WTC11 (cell line): ENCODE data around the gene FFAR1.

Experiments used
- CREB1 ChIP-seq: sonication (generic); formaldehyde crosslinking; IDR thresholded peaks from 2 replicates; pipeline ENCODE4 v1.8.0; 2023; ENCODE audit warnings: mild to moderate bottlenecking, missing genetic modification reagents
- ESRRA ChIP-seq: sonication (generic); formaldehyde crosslinking; IDR thresholded peaks from 2 replicates; pipeline ENCODE4 v1.8.1; 2022; ENCODE audit warnings: mild to moderate bottlenecking, missing genetic modification reagents, borderline replicate concordance
- KAT7 ChIP-seq: sonication (generic); formaldehyde crosslinking; IDR thresholded peaks from 2 replicates; pipeline ENCODE4 v1.8.1; 2023; ENCODE audit warnings: missing genetic modification reagents, mild to moderate bottlenecking, borderline replicate concordance
- NFYB ChIP-seq: sonication (generic); formaldehyde crosslinking; conservative IDR thresholded peaks from 2 replicates; pipeline ENCODE4 v1.8.0; 2022; ENCODE audit warnings: low read depth, missing genetic modification reagents
- SMAD3 ChIP-seq: sonication (generic); formaldehyde crosslinking; IDR thresholded peaks from 2 replicates; pipeline ENCODE4 v1.8.0; 2022; ENCODE audit warnings: missing genetic modification reagents, mild to moderate bottlenecking, borderline replicate concordance
- TEAD1 ChIP-seq: sonication (generic); formaldehyde crosslinking; IDR thresholded peaks from 2 replicates; pipeline ENCODE4 v1.8.0; 2022; ENCODE audit warnings: mild to moderate bottlenecking, missing genetic modification reagents
- ZNF138 ChIP-seq: sonication (generic); formaldehyde crosslinking; conservative IDR thresholded peaks from 2 replicates; pipeline ENCODE4 v1.8.1; 2022; ENCODE audit warnings: mild to moderate bottlenecking, moderate library complexity, missing genetic modification reagents
- TF ChIP-seq, protein P1 (sequence below): sonication (generic); formaldehyde crosslinking; conservative IDR thresholded peaks from 2 replicates; pipeline ENCODE4 v1.8.1; 2022; ENCODE audit warnings: mild to moderate bottlenecking, missing genetic modification reagents
- TF ChIP-seq, protein P2 (sequence below): fragments of 200-600 bp; IDR thresholded peaks from 2 replicates; pipeline ENCODE4 v1.8.0; 2022; ENCODE audit warnings: antibody characterized with exemption
- TF ChIP-seq, protein P3 (sequence below): sonication (generic); formaldehyde crosslinking; IDR thresholded peaks from 2 replicates; pipeline ENCODE4 v1.8.0; 2022; ENCODE audit warnings: missing genetic modification reagents
- TF ChIP-seq, protein P4 (sequence below): sonication (generic); formaldehyde crosslinking; IDR thresholded peaks from 2 replicates; pipeline ENCODE4 v1.8.0; 2022; ENCODE audit warnings: mild to moderate bottlenecking, missing genetic modification reagents
- TF ChIP-seq, protein P5 (sequence below): fragments of 250-450 bp; sonication (Bioruptor Pico); IDR thresholded peaks from 2 replicates; pipeline ENCODE4 v2.1.2; 2022; ENCODE audit warnings: mild to moderate bottlenecking, moderate library complexity
- TF ChIP-seq, protein P6 (sequence below): sonication (generic); formaldehyde crosslinking; IDR thresholded peaks from 2 replicates; pipeline ENCODE4 v1.8.0; 2022; ENCODE audit warnings: mild to moderate bottlenecking, missing genetic modification reagents

DNA sequence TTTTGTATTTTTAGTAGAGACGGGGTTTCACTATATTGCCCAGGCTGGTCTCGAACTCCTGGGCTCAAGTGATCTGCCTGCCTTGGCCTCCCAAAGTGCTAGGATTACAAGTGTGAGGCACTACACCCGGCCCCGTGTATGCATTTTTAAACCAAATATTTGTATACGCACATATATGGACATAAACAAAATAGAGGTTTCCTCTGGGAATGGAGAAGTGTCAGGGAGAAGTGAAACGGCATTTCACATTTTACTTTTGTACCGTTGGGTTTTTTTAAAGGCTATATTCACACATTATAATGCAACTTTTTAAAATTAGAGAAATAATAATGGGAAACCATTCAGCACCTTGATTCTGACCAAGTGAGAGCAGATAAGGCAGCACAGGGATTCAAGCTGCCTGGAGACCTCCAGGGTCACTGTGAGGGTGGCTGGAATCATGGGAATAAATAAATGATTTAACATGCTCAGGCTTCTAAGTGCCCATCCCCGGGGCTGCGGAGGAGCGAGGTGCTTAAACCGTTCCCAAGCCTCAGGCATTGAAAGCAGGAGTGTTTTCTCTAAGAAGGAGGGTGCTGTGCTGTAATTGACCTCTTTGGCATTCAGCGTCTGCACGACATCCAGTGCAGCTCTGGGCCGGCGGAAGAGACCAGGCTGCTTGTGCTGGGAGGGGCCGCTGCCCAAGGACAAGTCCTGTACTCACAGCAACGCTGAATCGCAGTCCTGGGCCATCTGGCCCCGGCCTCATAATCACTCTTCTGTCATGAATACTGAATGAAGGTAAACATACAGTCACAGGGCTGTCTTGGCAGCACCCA, 47.9 kb downstream of the FFAR1 start:
- TF ChIP-seq ESRRA (CRISPR knock-in tag) (no peak), NFYB (CRISPR knock-in tag) (no peak), ZNF138 (CRISPR knock-in tag) (no peak), KAT7 (CRISPR knock-in tag) (no peak), SMAD3 (no peak), TEAD1 (CRISPR knock-in tag) (no peak), CREB1 (no peak)
- TF ChIP-seq, protein P1, sequence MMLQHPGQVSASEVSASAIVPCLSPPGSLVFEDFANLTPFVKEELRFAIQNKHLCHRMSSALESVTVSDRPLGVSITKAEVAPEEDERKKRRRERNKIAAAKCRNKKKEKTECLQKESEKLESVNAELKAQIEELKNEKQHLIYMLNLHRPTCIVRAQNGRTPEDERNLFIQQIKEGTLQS (CRISPR knock-in tag), result no peak
- TF ChIP-seq, protein P2, sequence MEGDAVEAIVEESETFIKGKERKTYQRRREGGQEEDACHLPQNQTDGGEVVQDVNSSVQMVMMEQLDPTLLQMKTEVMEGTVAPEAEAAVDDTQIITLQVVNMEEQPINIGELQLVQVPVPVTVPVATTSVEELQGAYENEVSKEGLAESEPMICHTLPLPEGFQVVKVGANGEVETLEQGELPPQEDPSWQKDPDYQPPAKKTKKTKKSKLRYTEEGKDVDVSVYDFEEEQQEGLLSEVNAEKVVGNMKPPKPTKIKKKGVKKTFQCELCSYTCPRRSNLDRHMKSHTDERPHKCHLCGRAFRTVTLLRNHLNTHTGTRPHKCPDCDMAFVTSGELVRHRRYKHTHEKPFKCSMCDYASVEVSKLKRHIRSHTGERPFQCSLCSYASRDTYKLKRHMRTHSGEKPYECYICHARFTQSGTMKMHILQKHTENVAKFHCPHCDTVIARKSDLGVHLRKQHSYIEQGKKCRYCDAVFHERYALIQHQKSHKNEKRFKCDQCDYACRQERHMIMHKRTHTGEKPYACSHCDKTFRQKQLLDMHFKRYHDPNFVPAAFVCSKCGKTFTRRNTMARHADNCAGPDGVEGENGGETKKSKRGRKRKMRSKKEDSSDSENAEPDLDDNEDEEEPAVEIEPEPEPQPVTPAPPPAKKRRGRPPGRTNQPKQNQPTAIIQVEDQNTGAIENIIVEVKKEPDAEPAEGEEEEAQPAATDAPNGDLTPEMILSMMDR, result no peak
- TF ChIP-seq, protein P3, sequence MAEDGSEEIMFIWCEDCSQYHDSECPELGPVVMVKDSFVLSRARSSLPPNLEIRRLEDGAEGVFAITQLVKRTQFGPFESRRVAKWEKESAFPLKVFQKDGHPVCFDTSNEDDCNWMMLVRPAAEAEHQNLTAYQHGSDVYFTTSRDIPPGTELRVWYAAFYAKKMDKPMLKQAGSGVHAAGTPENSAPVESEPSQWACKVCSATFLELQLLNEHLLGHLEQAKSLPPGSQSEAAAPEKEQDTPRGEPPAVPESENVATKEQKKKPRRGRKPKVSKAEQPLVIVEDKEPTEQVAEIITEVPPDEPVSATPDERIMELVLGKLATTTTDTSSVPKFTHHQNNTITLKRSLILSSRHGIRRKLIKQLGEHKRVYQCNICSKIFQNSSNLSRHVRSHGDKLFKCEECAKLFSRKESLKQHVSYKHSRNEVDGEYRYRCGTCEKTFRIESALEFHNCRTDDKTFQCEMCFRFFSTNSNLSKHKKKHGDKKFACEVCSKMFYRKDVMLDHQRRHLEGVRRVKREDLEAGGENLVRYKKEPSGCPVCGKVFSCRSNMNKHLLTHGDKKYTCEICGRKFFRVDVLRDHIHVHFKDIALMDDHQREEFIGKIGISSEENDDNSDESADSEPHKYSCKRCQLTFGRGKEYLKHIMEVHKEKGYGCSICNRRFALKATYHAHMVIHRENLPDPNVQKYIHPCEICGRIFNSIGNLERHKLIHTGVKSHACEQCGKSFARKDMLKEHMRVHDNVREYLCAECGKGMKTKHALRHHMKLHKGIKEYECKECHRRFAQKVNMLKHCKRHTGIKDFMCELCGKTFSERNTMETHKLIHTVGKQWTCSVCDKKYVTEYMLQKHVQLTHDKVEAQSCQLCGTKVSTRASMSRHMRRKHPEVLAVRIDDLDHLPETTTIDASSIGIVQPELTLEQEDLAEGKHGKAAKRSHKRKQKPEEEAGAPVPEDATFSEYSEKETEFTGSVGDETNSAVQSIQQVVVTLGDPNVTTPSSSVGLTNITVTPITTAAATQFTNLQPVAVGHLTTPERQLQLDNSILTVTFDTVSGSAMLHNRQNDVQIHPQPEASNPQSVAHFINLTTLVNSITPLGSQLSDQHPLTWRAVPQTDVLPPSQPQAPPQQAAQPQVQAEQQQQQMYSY (CRISPR knock-in tag), result no peak
- TF ChIP-seq, protein P4, sequence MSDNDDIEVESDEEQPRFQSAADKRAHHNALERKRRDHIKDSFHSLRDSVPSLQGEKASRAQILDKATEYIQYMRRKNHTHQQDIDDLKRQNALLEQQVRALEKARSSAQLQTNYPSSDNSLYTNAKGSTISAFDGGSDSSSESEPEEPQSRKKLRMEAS (CRISPR knock-in tag), result no peak
- TF ChIP-seq, protein P5, sequence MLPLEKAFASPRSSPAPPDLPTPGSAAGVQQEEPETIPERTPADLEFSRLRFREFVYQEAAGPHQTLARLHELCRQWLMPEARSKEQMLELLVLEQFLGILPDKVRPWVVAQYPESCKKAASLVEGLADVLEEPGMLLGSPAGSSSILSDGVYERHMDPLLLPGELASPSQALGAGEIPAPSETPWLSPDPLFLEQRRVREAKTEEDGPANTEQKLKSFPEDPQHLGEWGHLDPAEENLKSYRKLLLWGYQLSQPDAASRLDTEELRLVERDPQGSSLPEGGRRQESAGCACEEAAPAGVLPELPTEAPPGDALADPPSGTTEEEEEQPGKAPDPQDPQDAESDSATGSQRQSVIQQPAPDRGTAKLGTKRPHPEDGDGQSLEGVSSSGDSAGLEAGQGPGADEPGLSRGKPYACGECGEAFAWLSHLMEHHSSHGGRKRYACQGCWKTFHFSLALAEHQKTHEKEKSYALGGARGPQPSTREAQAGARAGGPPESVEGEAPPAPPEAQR (CRISPR knock-in tag), result no peak
- TF ChIP-seq, protein P6, sequence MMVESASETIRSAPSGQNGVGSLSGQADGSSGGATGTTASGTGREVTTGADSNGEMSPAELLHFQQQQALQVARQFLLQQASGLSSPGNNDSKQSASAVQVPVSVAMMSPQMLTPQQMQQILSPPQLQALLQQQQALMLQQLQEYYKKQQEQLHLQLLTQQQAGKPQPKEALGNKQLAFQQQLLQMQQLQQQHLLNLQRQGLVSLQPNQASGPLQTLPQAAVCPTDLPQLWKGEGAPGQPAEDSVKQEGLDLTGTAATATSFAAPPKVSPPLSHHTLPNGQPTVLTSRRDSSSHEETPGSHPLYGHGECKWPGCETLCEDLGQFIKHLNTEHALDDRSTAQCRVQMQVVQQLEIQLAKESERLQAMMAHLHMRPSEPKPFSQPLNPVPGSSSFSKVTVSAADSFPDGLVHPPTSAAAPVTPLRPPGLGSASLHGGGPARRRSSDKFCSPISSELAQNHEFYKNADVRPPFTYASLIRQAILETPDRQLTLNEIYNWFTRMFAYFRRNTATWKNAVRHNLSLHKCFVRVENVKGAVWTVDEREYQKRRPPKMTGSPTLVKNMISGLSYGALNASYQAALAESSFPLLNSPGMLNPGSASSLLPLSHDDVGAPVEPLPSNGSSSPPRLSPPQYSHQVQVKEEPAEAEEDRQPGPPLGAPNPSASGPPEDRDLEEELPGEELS (CRISPR knock-in tag), result no peak
